ENCODE results near the gene SPRR2F.
"Not testable (repeated sequence)": the region's sequence is repeated elsewhere in the genome, so short reads cannot be mapped to it uniquely, and the experiment has no call there.

SPRR2F gene

GRCh38 chr1:153113416-153113815 lies at the start of gene SPRR2F:
Gene SPRR2F, minus strand, starts transcription at chr1:153113516. Its CDS starts 783 bp downstream, at chr1:153112733.
- Histone ChIP-seq H3K27ac (ENCODE audit: low read depth in 2 of 2, low read length in 2 of 2) (no peak within 1 kb of the TSS), H3K36me3 (ENCODE audit: control insufficient read depth in 2 of 2, insufficient read depth in 2 of 2, low read length in 2 of 2) (no peaks in the 10 kb centered on the region), H3K4me3 (ENCODE audit: low read length in 2 of 2) (no peak within 1 kb of the TSS), H3K4me1 (ENCODE audit: control insufficient read depth in 2 of 2, insufficient read depth in 2 of 2, low read length in 2 of 2) (no peaks in the 10 kb centered on the region), H3K27me3 (ENCODE audit: control insufficient read depth in 2 of 2, insufficient read depth in 2 of 2, low read length in 2 of 2) (no peaks in the 10 kb centered on the region), H3K9ac (ENCODE audit: low read depth in 1 of 2, low read length in 2 of 2) (no peak within 1 kb of the TSS), H3K9me3 (ENCODE audit: control insufficient read depth in 2 of 2, low read length in 2 of 2) (no peaks in the 10 kb centered on the region)

GRCh38 chr1:153155541-153155940 lies 42.2 kb upstream of the SPRR2F start:
- no peaks in the 10 kb centered on the region for H3K27me3 ChIP-seq (ENCODE audit: control insufficient read depth in 2 of 2, insufficient read depth in 2 of 2, low read length in 2 of 2)
- no peak overlapping the region for H3K27ac ChIP-seq (ENCODE audit: low read depth in 2 of 2, low read length in 2 of 2)
- no peak overlapping the region for H3K9ac ChIP-seq (ENCODE audit: low read depth in 1 of 2, low read length in 2 of 2)
- H3K4me1 ChIP-seq (ENCODE audit: control insufficient read depth in 2 of 2, insufficient read depth in 2 of 2, low read length in 2 of 2) = no peaks in the 10 kb centered on the region
- H3K4me3 ChIP-seq (ENCODE audit: low read length in 2 of 2) = no peak overlapping the region
- H3K9me3 ChIP-seq (ENCODE audit: control insufficient read depth in 2 of 2, low read length in 2 of 2) = no peaks in the 10 kb centered on the region
- H3K36me3 ChIP-seq (ENCODE audit: control insufficient read depth in 2 of 2, insufficient read depth in 2 of 2, low read length in 2 of 2) = no peaks in the 10 kb centered on the region

- no peak overlapping the region for H3K4me3 ChIP-seq (ENCODE audit: low read length in 2 of 2)
- no peak overlapping the region for H3K27ac ChIP-seq (ENCODE audit: low read depth in 2 of 2, low read length in 2 of 2)
- peaks cover 0 to 3% of the 10 kb centered on the region in 2 donors for H3K27me3 ChIP-seq (ENCODE audit: control insufficient read depth in 2 of 2, insufficient read depth in 2 of 2, low read length in 2 of 2)
- H3K4me1 ChIP-seq (ENCODE audit: control insufficient read depth in 2 of 2, insufficient read depth in 2 of 2, low read length in 2 of 2) = no peaks in the 10 kb centered on the region
- H3K9me3 ChIP-seq (ENCODE audit: control insufficient read depth in 2 of 2, low read length in 2 of 2) = no peaks in the 10 kb centered on the region
- no peaks in the 10 kb centered on the region for H3K36me3 ChIP-seq (ENCODE audit: control insufficient read depth in 2 of 2, insufficient read depth in 2 of 2, low read length in 2 of 2)
- H3K9ac ChIP-seq (ENCODE audit: low read depth in 1 of 2, low read length in 2 of 2) = no peak overlapping the region
These were observed 39.2 kb upstream of the SPRR2F start for GRCh38 chr1:153152481-153152880.

- Histone ChIP-seq H3K27ac (ENCODE audit: low read depth in 2 of 2, low read length in 2 of 2) (no peak within 1 kb of the TSS), H3K9me3 (ENCODE audit: control insufficient read depth in 2 of 2, low read length in 2 of 2) (no peaks in the 10 kb centered on the region)
These were observed 37.5 kb upstream of the SPRR2F start, which contains the start of gene SPRR2G for GRCh38 chr1:153150846-153151245. Gene SPRR2G, minus strand, starts transcription at chr1:153150890. Its CDS starts 780 bp downstream, at chr1:153150110.

GRCh38 chr1:153141377-153141776 lies 28.1 kb upstream of the SPRR2F start:
- H3K36me3 ChIP-seq (ENCODE audit: control insufficient read depth in 2 of 2, insufficient read depth in 2 of 2, low read length in 2 of 2) = no peaks in the 10 kb centered on the region
- H3K27me3 ChIP-seq (ENCODE audit: control insufficient read depth in 2 of 2, insufficient read depth in 2 of 2, low read length in 2 of 2) = no peaks in the 10 kb centered on the region
- no peaks in the 10 kb centered on the region for H3K9me3 ChIP-seq (ENCODE audit: control insufficient read depth in 2 of 2, low read length in 2 of 2)
- no peak overlapping the region for H3K9ac ChIP-seq (ENCODE audit: low read depth in 1 of 2, low read length in 2 of 2)
- no peaks in the 10 kb centered on the region for H3K4me1 ChIP-seq (ENCODE audit: control insufficient read depth in 2 of 2, insufficient read depth in 2 of 2, low read length in 2 of 2)
- no peak overlapping the region for H3K4me3 ChIP-seq (ENCODE audit: low read length in 2 of 2)
- H3K27ac ChIP-seq (ENCODE audit: low read depth in 2 of 2, low read length in 2 of 2) = no peak overlapping the region

More at GRCh38 chr1:153150846-153151245, 37.5 kb upstream of the SPRR2F start, which contains the start of gene SPRR2G:
- no peak within 1 kb of the TSS for H3K9ac ChIP-seq (ENCODE audit: low read depth in 1 of 2, low read length in 2 of 2)
- no peaks in the 10 kb centered on the region for H3K4me1 ChIP-seq (ENCODE audit: control insufficient read depth in 2 of 2, insufficient read depth in 2 of 2, low read length in 2 of 2)
- H3K36me3 ChIP-seq (ENCODE audit: control insufficient read depth in 2 of 2, insufficient read depth in 2 of 2, low read length in 2 of 2) = no peaks in the 10 kb centered on the region
- H3K27me3 ChIP-seq (ENCODE audit: control insufficient read depth in 2 of 2, insufficient read depth in 2 of 2, low read length in 2 of 2) = peaks cover 0 to 3% of the 10 kb centered on the region in 2 donors
- no peak within 1 kb of the TSS for H3K4me3 ChIP-seq (ENCODE audit: low read length in 2 of 2)

- no peak overlapping the region for H3K27ac ChIP-seq (ENCODE audit: low read depth in 2 of 2, low read length in 2 of 2)
- H3K4me1 ChIP-seq (ENCODE audit: control insufficient read depth in 2 of 2, insufficient read depth in 2 of 2, low read length in 2 of 2) = no peaks in the 10 kb centered on the region
- no peaks in the 10 kb centered on the region for H3K36me3 ChIP-seq (ENCODE audit: control insufficient read depth in 2 of 2, insufficient read depth in 2 of 2, low read length in 2 of 2)
- no peaks in the 10 kb centered on the region for H3K27me3 ChIP-seq (ENCODE audit: control insufficient read depth in 2 of 2, insufficient read depth in 2 of 2, low read length in 2 of 2)
- no peaks in the 10 kb centered on the region for H3K9me3 ChIP-seq (ENCODE audit: control insufficient read depth in 2 of 2, low read length in 2 of 2)
- H3K9ac ChIP-seq (ENCODE audit: low read depth in 1 of 2, low read length in 2 of 2) = no peak overlapping the region
- no peak overlapping the region for H3K4me3 ChIP-seq (ENCODE audit: low read length in 2 of 2)
These were observed 27.2 kb upstream of the SPRR2F start for GRCh38 chr1:153140484-153140883.

GRCh38 chr1:153133743-153134142 lies 20.4 kb upstream of the SPRR2F start:
- no peaks in the 10 kb centered on the region for H3K4me1 ChIP-seq (ENCODE audit: control insufficient read depth in 2 of 2, insufficient read depth in 2 of 2, low read length in 2 of 2)
- H3K9ac ChIP-seq (ENCODE audit: low read depth in 1 of 2, low read length in 2 of 2) = no peak overlapping the region
- H3K27ac ChIP-seq (ENCODE audit: low read depth in 2 of 2, low read length in 2 of 2) = no peak overlapping the region
- H3K9me3 ChIP-seq (ENCODE audit: control insufficient read depth in 2 of 2, low read length in 2 of 2) = no peaks in the 10 kb centered on the region
- H3K4me3 ChIP-seq (ENCODE audit: low read length in 2 of 2) = no peak overlapping the region
- peaks cover 0 to 2% of the 10 kb centered on the region in 2 donors for H3K27me3 ChIP-seq (ENCODE audit: control insufficient read depth in 2 of 2, insufficient read depth in 2 of 2, low read length in 2 of 2)
- H3K36me3 ChIP-seq (ENCODE audit: control insufficient read depth in 2 of 2, insufficient read depth in 2 of 2, low read length in 2 of 2) = no peaks in the 10 kb centered on the region

- no peak overlapping the region for H3K4me3 ChIP-seq (ENCODE audit: low read length in 2 of 2)
These were observed 20.0 kb upstream of the SPRR2F start for GRCh38 chr1:153133267-153133666.

GRCh38 chr1:153128688-153129087 lies 15.4 kb upstream of the SPRR2F start:
- H3K4me3 ChIP-seq (ENCODE audit: low read length in 2 of 2); H3K36me3 ChIP-seq (ENCODE audit: control insufficient read depth in 2 of 2, insufficient read depth in 2 of 2, low read length in 2 of 2); H3K4me1 ChIP-seq (ENCODE audit: control insufficient read depth in 2 of 2, insufficient read depth in 2 of 2, low read length in 2 of 2); H3K27ac ChIP-seq (ENCODE audit: low read depth in 2 of 2, low read length in 2 of 2); H3K9me3 ChIP-seq (ENCODE audit: control insufficient read depth in 2 of 2, low read length in 2 of 2); H3K27me3 ChIP-seq (ENCODE audit: control insufficient read depth in 2 of 2, insufficient read depth in 2 of 2, low read length in 2 of 2); H3K9ac ChIP-seq (ENCODE audit: low read depth in 1 of 2, low read length in 2 of 2): not testable (repeated sequence)

More at GRCh38 chr1:153133267-153133666, 20.0 kb upstream of the SPRR2F start:
- H3K4me1 ChIP-seq (ENCODE audit: control insufficient read depth in 2 of 2, insufficient read depth in 2 of 2, low read length in 2 of 2) = no peaks in the 10 kb centered on the region
- H3K27ac ChIP-seq (ENCODE audit: low read depth in 2 of 2, low read length in 2 of 2) = no peak overlapping the region
- peaks cover 0 to 2% of the 10 kb centered on the region in 2 donors for H3K27me3 ChIP-seq (ENCODE audit: control insufficient read depth in 2 of 2, insufficient read depth in 2 of 2, low read length in 2 of 2)
- H3K9ac ChIP-seq (ENCODE audit: low read depth in 1 of 2, low read length in 2 of 2) = no peak overlapping the region
- no peaks in the 10 kb centered on the region for H3K9me3 ChIP-seq (ENCODE audit: control insufficient read depth in 2 of 2, low read length in 2 of 2)
- no peaks in the 10 kb centered on the region for H3K36me3 ChIP-seq (ENCODE audit: control insufficient read depth in 2 of 2, insufficient read depth in 2 of 2, low read length in 2 of 2)

GRCh38 chr1:153127296-153127695 lies 14.0 kb upstream of the SPRR2F start:
- Histone ChIP-seq H3K9ac (ENCODE audit: low read depth in 1 of 2, low read length in 2 of 2) (no peak overlapping the region), H3K27ac (ENCODE audit: low read depth in 2 of 2, low read length in 2 of 2) (no peak overlapping the region), H3K27me3 (ENCODE audit: control insufficient read depth in 2 of 2, insufficient read depth in 2 of 2, low read length in 2 of 2) (peaks cover 0 to 2% of the 10 kb centered on the region in 2 donors), H3K9me3 (ENCODE audit: control insufficient read depth in 2 of 2, low read length in 2 of 2) (no peaks in the 10 kb centered on the region), H3K36me3 (ENCODE audit: control insufficient read depth in 2 of 2, insufficient read depth in 2 of 2, low read length in 2 of 2) (no peaks in the 10 kb centered on the region), H3K4me1 (ENCODE audit: control insufficient read depth in 2 of 2, insufficient read depth in 2 of 2, low read length in 2 of 2) (no peaks in the 10 kb centered on the region), H3K4me3 (ENCODE audit: low read length in 2 of 2) (no peak overlapping the region)

GRCh38 chr1:153125536-153125935 lies 12.2 kb upstream of the SPRR2F start:
- Histone ChIP-seq H3K27ac (ENCODE audit: low read depth in 2 of 2, low read length in 2 of 2) (no peak overlapping the region), H3K36me3 (ENCODE audit: control insufficient read depth in 2 of 2, insufficient read depth in 2 of 2, low read length in 2 of 2) (no peaks in the 10 kb centered on the region), H3K4me3 (ENCODE audit: low read length in 2 of 2) (no peak overlapping the region), H3K9me3 (ENCODE audit: control insufficient read depth in 2 of 2, low read length in 2 of 2) (no peaks in the 10 kb centered on the region), H3K4me1 (ENCODE audit: control insufficient read depth in 2 of 2, insufficient read depth in 2 of 2, low read length in 2 of 2) (no peaks in the 10 kb centered on the region), H3K9ac (ENCODE audit: low read depth in 1 of 2, low read length in 2 of 2) (no peak overlapping the region), H3K27me3 (ENCODE audit: control insufficient read depth in 2 of 2, insufficient read depth in 2 of 2, low read length in 2 of 2) (peaks cover 0 to 2% of the 10 kb centered on the region in 2 donors)
